Left lung (tissue), 10 donors: ENCODE data around the gene CCNYL1. TPM values are rescaled to one million over a fixed set of nuclear protein-coding genes. Genes with fewer than 3 reads are reported as not detected.
"Not testable (repeated sequence)": the region's sequence is repeated elsewhere in the genome, so short reads cannot be mapped to it uniquely, and the experiment has no call there.

Experiments used
- ATAC-seq: fragments of 200-7000 bp; cut with Tn5 transposase; one replicate; pipeline ENCODE4 v1.9.1; 2020; ENCODE audit warnings: moderate library complexity
- DNase-seq, 4 donors: peaks; one replicate each; pipeline ENCODE4 v3.0.0-alpha.2; 2013 to 2020
- H3K27ac ChIP-seq, 2 donors: fragments of 200-600 bp; sonication (generic) in 1 of 2; one replicate each; pipeline versions ENCODE4 v1.5.0 to v1.8.0; 2020 to 2021
- H3K27me3 ChIP-seq, 2 donors: fragments of 200-600 bp; sonication (generic) in 1 of 2; one replicate each; pipeline versions ENCODE4 v1.5.0 to v1.8.0; 2020 to 2021
- H3K36me3 ChIP-seq, 2 donors: fragments of 200-600 bp; sonication (generic) in 1 of 2; one replicate each; pipeline versions ENCODE4 v1.5.0 to v1.8.0; 2020 to 2021
- H3K4me1 ChIP-seq, 2 donors: fragments of 200-600 bp; one replicate each; pipeline ENCODE4 v1.8.0; 2021
- H3K4me3 ChIP-seq, 2 donors: fragments of 200-600 bp; sonication (generic) in 1 of 2; one replicate each; pipeline versions ENCODE4 v1.5.0 to v1.8.0; 2020 to 2021; ENCODE audit warnings: mild to moderate bottlenecking in 1 of 2
- H3K9me3 ChIP-seq, 2 donors: fragments of 200-600 bp; sonication (generic) in 1 of 2; one replicate each; pipeline versions ENCODE4 v1.5.0 to v1.8.0; 2020 to 2021
- CTCF ChIP-seq, 2 donors: fragments of 200-600 bp; sonication (generic) in 1 of 2; IDR thresholded peaks; one replicate each; pipeline versions ENCODE4 v1.5.0 to v1.8.0; 2021; ENCODE audit warnings: antibody characterized with exemption in 2 of 2
- intact Hi-C, 2 donors: fragments of 100-400 bp; cut with DNase I; formaldehyde crosslinking; loops; one replicate each; pipeline versions ENCODE4 v1.11.2 to v1.14.2; 2022
- polyA plus RNA-seq, 6 donors: library from polyadenylated mRNA; unstranded; fragments of 120-200 nt; gene quantifications; one replicate each; pipeline ENCODE4 v1.2.1, GENCODE V29; 2013; ENCODE audit not compliant: insufficient read length in 6 of 6
- total RNA-seq, 2 donors: library from RNA; stranded (reverse); fragmentation: NEBNext Ultra II Directional; extraction: Animal tissue kit (Norgen Biotek cat#: 25700); gene quantifications; one replicate each; pipeline ENCODE4 v1.2.1, GENCODE V29; 2021
- donor health status: DM: no; HTN: yes; CAD: no.
- donor health status: DM: no; HTN: no; CAD: no.

Gene CCNYL1
- total and polyA plus RNA-seq, 8 donors, result 18.8 to 33.2 (median 24.2) TPM

- no peaks in the 10 kb centered on the region for H3K4me1 ChIP-seq
- H3K36me3 ChIP-seq, result peaks cover 0 to 36% of the 10 kb centered on the region in 2 donors
- H3K9me3 ChIP-seq, result no peaks in the 10 kb centered on the region
- no peak overlapping the region for H3K4me3 ChIP-seq
- intact Hi-C loops, result no loop called here
- no peaks in the 10 kb centered on the region for H3K27me3 ChIP-seq
- ATAC-seq (peak; percentile 69), DNase-seq (no peak)
- no peak overlapping the region for H3K27ac ChIP-seq
- TF ChIP-seq CTCF (IDR thresholded peaks at IDR 0.05), result no peak
Observed at GRCh38 chr2:207734636-207735512, 23.4 kb downstream of the CCNYL1 start.

- H3K27me3 ChIP-seq, H3K27ac ChIP-seq, intact Hi-C loops, H3K4me1 ChIP-seq, H3K9me3 ChIP-seq, ATAC-seq, DNase-seq, H3K4me3 ChIP-seq: not testable (repeated sequence)
- H3K36me3 ChIP-seq, result peaks cover 0 to 35% of the 10 kb centered on the region in 2 donors
Observed at GRCh38 chr2:207735513-207735859, 24.0 kb downstream of the CCNYL1 start.

- DNase-seq (no peak), ATAC-seq (no peak)
- H3K27ac ChIP-seq, result no peak overlapping the region
- no peak overlapping the region for H3K4me3 ChIP-seq
- no peaks in the 10 kb centered on the region for H3K27me3 ChIP-seq
- no peaks in the 10 kb centered on the region for H3K9me3 ChIP-seq
- no peak for TF ChIP-seq CTCF (IDR thresholded peaks at IDR 0.05)
- peaks cover 0 to 73% of the 10 kb centered on the region in 2 donors for H3K36me3 ChIP-seq
- no peaks in the 10 kb centered on the region for H3K4me1 ChIP-seq
- intact Hi-C loops, result loop anchor here in 1 of 2 donors (10.0 kb wide), 2 partner anchors 221 to 331 kb away; no protein-coding TSS in a partner anchor
Observed at GRCh38 chr2:207743514-207743913, 32.1 kb downstream of the CCNYL1 start.

GRCh38 chr2:207744050-207744449 lies 32.6 kb downstream of the CCNYL1 start:
- intact Hi-C loops, result loop anchor here in 1 of 2 donors (10.0 kb wide), 2 partner anchors 221 to 331 kb away; no protein-coding TSS in a partner anchor
- ATAC-seq, result no peak

GRCh38 chr2:207744451-207744850 lies 33.0 kb downstream of the CCNYL1 start:
- no peak for TF ChIP-seq CTCF (IDR thresholded peaks at IDR 0.05)
- Histone ChIP-seq H3K27ac (no peak overlapping the region), H3K4me3 (no peak overlapping the region), H3K36me3 (peaks cover 0 to 70% of the 10 kb centered on the region in 2 donors), H3K27me3 (no peaks in the 10 kb centered on the region), H3K9me3 (no peaks in the 10 kb centered on the region), H3K4me1 (no peaks in the 10 kb centered on the region)
- intact Hi-C loops, result loop anchor here in 1 of 2 donors (10.0 kb wide), 2 partner anchors 220 to 330 kb away; no protein-coding TSS in a partner anchor
- DNase-seq (no peak), ATAC-seq (peak; percentile 50)

More at GRCh38 chr2:207744050-207744449, 32.6 kb downstream of the CCNYL1 start:
- peaks cover 0 to 73% of the 10 kb centered on the region in 2 donors for H3K36me3 ChIP-seq
- no peaks in the 10 kb centered on the region for H3K4me1 ChIP-seq
- DNase-seq, result no peak
- TF ChIP-seq CTCF (IDR thresholded peaks at IDR 0.05), result no peak
- no peak overlapping the region for H3K27ac ChIP-seq
- H3K9me3 ChIP-seq, result no peaks in the 10 kb centered on the region
- H3K4me3 ChIP-seq, result no peak overlapping the region
- H3K27me3 ChIP-seq, result no peaks in the 10 kb centered on the region
